Ectodermal cell (in vitro differentiated cells): ENCODE measurements around the gene MROH7.

ENCODE experiments used
- H3K27ac ChIP-seq: 2 replicates; pipeline ENCODE4 v1.7.0; 2013; ENCODE audit warnings: mild to moderate bottlenecking, low read depth, low read length; ENCODE audit not compliant: insufficient read depth, poor library complexity, severe bottlenecking
- H3K27me3 ChIP-seq: 2 replicates; pipeline ENCODE4 v1.7.0; 2013; ENCODE audit warnings: mild to moderate bottlenecking, low read length; ENCODE audit not compliant: insufficient read depth, control insufficient read depth, poor library complexity, severe bottlenecking
- H3K36me3 ChIP-seq: one replicate; pipeline ENCODE4 v1.7.0; 2013; ENCODE audit warnings: low read length; ENCODE audit not compliant: control insufficient read depth, insufficient read depth
- H3K4me1 ChIP-seq: one replicate; pipeline ENCODE4 v1.7.0; 2013; ENCODE audit warnings: low read length; ENCODE audit not compliant: control insufficient read depth, insufficient read depth
- H3K4me3 ChIP-seq: 2 replicates; pipeline ENCODE4 v1.7.0; 2013; ENCODE audit warnings: low read depth, low read length, control low read depth; ENCODE audit not compliant: insufficient read depth
- H3K9me3 ChIP-seq: 2 replicates; pipeline ENCODE4 v1.7.0; 2013; ENCODE audit warnings: mild to moderate bottlenecking, low read length, moderate library complexity; ENCODE audit not compliant: control insufficient read depth
- WGBS, 2 experiments: methylation state at CpG; one replicate each; pipeline ENCODE4 v1.1.7; 2013; ENCODE audit warnings: missing lambda C conversion rate in 2 of 2; 5-methylcytosine and 5-hydroxymethylcytosine counted together

MROH7 gene

DNA sequence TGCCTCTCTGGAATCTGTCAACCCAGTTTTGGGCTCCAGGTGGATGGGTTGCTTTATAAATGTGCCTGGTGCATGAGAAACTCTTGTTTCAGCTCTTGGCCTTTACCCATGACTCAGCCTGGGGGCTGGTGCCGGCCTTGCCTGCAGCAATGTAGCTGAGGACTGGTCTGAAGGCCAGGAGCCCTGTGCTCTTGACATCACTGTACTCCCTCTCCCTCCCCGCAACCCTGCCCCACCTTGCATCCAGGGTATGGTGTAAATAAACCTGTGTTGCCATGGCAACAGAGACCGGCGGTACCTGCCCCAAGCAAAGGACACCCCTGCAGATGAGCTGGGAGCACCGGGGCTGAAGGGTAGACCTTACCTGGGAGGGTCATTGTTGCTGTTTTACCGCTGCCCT, 31.5 kb upstream of the MROH7 start:
- H3K27ac ChIP-seq = no peak overlapping the region
- no peak overlapping the region for H3K4me3 ChIP-seq
- WGBS, 2 experiments = 76 to 79% methylated on average over 6 of the region's 6 CpGs
- H3K27me3 ChIP-seq = no peaks in the 10 kb centered on the region
- peaks cover 21% of the 10 kb centered on the region for H3K4me1 ChIP-seq
- H3K9me3 ChIP-seq = no peaks in the 10 kb centered on the region
- H3K36me3 ChIP-seq = no peaks in the 10 kb centered on the region

DNA sequence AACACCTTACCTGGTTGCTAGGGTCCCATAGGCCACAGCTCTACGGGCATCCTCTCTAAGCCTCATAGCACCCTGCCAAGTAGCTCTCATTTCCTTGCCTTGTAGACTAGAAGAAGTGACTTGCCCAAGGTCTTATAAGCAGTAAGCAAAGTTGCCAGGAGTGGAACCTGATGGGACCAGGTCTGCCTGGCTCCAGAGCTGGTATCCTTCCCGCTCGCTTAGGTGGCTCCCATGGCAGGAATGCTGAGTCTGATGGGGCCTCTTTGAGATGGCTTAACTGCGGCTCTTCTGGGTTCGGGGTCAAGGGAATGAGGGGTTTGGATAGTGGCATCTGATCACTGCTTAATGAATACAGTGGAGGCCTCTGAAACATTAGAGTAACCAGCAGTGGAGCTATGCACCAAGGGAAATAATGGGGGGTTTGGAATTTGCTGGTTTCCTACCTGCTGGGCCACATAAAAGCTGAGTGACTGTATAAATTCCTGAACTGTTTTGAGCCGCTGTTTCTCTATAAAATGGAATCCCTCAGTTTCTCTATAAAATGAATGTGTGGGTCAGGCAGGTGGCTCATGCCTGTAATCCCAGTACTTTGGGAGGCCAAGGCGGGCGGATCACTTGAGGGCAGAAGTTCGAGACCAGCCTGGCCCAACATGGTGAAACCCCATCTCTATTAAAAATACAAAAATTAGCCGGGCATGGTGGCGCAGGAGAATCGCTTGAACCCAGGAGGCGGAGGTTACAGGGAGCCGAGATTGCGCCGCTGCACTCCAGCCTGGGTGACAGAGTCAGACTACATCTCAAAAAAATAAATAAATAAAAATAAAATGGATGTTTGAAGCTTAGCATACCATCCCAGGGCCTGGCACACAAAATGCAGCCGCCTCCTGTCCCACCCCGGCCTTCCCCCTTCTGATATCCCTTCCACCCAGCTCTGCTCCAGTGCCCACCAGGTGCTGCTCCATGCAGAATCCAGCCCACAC, 30.7 kb upstream of the MROH7 start:
- 85 to 88% methylated on average over 18 of the region's 18 CpGs for WGBS, 2 experiments
- H3K27ac ChIP-seq = no peak overlapping the region
- no peaks in the 10 kb centered on the region for H3K36me3 ChIP-seq
- no peaks in the 10 kb centered on the region for H3K9me3 ChIP-seq
- no peaks in the 10 kb centered on the region for H3K27me3 ChIP-seq
- peaks cover 21% of the 10 kb centered on the region for H3K4me1 ChIP-seq
- H3K4me3 ChIP-seq = no peak overlapping the region

DNA sequence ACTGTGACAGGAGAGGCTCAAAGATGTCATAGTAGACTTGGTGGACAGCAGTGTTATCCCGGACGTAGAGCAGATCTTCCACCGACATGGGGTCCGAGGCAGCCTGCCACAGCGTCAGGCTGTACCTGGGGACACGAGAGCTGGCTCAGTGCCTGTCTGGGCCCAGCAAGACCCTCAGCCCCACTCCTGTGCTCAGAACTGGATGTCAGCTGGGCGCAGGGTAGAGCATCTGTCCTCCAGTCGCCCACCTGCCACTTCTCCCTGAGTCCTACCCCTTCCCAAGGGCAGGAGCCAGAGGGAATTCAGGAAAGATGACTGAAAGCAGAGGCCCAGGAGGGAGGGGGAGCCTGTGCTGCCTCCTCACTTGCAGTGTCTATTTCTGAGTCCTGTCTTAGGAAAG, 30.0 kb upstream of the MROH7 start:
- Histone ChIP-seq H3K27ac (peak overlapping the region; percentile 26), H3K27me3 (no peaks in the 10 kb centered on the region), H3K9me3 (no peaks in the 10 kb centered on the region), H3K36me3 (no peaks in the 10 kb centered on the region), H3K4me3 (no peak overlapping the region), H3K4me1 (peaks cover 21% of the 10 kb centered on the region)
- 91 to 93% methylated on average over 8 of the region's 8 CpGs for WGBS, 2 experiments

DNA sequence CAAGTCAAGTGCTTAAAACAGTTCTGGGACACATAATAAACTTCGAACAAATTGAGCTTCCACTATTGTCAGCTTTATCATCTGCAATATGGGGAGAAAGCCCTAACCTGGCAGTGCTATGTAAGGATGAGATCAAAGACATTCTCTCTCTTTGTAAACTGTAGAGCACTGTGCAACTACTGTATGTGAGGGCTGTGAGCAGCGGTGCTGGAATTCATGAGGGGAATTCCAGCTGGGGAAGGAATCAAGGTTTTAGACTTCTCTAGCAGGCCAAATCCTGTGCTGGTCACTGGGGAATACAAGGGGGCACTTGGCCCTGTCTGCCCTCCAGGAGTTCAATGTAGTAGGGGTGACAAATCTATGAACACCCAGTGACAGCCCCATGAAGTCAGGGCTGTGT, 27.6 kb upstream of the MROH7 start:
- Histone ChIP-seq H3K27ac (no peak overlapping the region), H3K27me3 (no peaks in the 10 kb centered on the region), H3K4me1 (peaks cover 13% of the 10 kb centered on the region), H3K4me3 (no peak overlapping the region), H3K36me3 (no peaks in the 10 kb centered on the region), H3K9me3 (no peaks in the 10 kb centered on the region)
- 91 to 93% methylated on average over 2 of the region's 2 CpGs for WGBS, 2 experiments

DNA sequence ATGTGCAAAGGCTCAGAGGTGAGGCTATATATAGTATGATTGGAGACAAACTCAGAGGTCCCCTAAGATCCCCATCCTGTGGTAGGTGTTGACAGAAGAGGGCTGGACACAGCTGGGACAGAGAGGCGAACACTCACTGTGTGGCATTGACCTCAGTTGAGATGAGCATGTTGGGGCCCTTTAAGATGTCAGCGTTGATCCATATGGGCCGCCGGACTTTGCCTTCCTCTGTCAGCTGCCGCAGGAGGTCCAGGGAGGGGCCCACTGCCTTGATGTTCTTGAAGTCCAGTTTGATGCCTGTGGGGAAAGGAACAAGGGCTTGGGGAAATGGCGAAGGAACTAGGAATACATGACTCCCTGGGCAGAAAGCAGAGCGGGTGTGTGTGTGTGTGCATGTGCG, 27.0 kb upstream of the MROH7 start:
- Histone ChIP-seq H3K36me3 (no peaks in the 10 kb centered on the region), H3K9me3 (no peaks in the 10 kb centered on the region), H3K27me3 (no peaks in the 10 kb centered on the region), H3K4me3 (no peak overlapping the region), H3K27ac (no peak overlapping the region), H3K4me1 (peaks cover 11% of the 10 kb centered on the region)
- WGBS, 2 experiments = 82 to 83% methylated on average over 8 of the region's 8 CpGs

DNA sequence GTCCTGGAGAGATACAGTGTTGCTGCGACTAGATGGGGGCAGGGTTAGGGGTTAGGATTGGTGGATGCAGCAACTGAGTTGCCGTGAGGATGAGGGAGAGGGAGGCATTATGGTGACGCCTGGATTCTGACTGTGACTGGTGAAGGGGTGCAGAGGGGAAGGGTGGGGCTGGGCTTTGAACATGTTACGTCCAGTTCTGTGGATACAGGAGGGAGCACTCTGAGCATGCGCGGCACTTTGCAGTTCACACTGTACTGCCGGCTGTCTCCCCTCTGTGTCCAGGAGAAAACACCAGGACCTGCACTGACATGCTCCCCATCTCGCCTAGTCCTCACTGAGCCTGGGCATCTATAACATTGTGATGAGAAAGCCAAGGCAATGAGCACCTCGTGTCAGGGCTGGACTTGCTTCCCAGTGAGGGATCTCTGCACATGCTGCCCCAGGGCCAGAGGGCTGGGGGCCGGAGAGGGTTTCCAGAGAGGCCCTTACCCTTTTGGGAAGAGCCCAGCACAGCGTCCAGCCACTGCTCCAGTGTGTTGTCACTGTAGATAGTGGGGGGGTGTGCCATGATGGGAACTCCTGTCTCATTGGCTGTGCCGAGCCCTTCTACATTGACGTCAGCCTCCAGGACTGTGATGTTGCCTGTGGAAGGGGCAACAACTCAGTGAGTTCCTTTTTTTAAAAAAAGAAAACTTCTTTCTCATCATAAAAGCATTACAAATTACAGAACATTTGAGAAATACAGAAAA, 25.9 kb upstream of the MROH7 start:
- Histone ChIP-seq H3K27ac (no peak overlapping the region), H3K9me3 (no peaks in the 10 kb centered on the region), H3K36me3 (no peaks in the 10 kb centered on the region), H3K27me3 (no peaks in the 10 kb centered on the region), H3K4me1 (peaks cover 12% of the 10 kb centered on the region), H3K4me3 (no peak overlapping the region)
- WGBS, 2 experiments = 83 to 86% methylated on average over 13 of the region's 13 CpGs

DNA sequence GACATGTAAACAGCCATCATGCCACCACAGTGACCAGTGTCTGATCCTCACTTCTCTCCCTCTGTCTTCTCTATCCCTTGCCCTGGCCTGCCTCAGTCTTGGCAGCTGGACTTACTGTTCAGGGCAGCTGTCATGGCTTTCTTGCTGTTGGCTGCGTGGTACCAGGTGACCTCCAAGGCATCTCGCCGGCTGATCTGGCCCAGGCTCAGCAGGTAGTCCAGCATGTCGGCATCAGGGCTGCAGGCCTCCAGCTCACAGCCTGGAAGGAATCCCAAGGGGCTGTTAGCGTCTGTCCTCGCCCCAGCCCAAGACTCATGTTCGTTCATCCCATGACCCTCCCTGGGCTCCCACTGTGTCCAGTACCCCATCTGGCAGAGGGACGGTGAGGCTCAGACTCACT, 21.8 kb upstream of the MROH7 start:
- H3K27me3 ChIP-seq = no peaks in the 10 kb centered on the region
- H3K4me3 ChIP-seq = no peak overlapping the region
- H3K4me1 ChIP-seq = peaks cover 5% of the 10 kb centered on the region
- 72 to 74% methylated on average over 8 of the region's 8 CpGs for WGBS, 2 experiments
- H3K27ac ChIP-seq = no peak overlapping the region
- H3K36me3 ChIP-seq = no peaks in the 10 kb centered on the region
- no peaks in the 10 kb centered on the region for H3K9me3 ChIP-seq

DNA sequence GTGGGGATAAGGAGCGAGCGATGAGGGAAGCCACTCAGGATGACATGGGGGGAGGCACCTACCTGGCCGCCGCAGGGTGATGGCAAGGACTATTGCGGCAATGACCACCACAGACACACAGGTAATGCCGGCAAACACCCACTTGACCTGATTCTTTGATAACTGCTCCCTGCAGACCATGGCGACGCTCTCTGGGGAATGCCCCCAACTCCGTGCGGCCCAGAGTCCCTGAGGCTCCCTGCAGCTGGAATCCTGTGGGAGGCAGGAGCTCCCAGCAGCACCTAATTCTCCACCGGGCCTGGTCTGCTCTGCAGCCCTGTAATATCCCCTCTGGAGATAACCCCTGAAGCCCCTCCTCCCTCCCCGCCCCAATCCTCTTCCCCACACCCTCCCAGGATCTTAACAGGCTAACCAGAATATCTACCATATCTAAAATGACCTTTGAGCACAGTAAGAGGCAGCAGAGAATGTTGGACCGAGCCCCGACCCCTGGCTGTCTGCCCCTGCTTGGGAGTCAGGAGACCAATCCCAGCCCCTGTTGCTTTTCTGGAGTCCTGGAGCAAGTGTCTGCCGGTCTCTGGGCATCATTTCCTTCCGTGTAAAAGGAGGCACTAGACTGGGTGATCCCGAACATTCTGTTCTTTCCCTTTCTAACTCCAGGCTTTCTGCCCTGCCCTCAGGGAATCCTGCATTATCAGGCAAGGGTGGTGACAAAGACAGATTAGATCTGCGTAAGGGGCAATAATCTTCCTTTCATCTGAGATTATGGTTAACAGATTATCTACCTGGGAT, 18.2 kb upstream of the MROH7 start, which contains the start of gene FAM151A:
Gene FAM151A, minus strand, starts transcription at position 310 of the 792 bp plus-strand sequence. Its CDS starts 130 bp downstream, at position 180.
- H3K27ac ChIP-seq = no peak within 1 kb of the TSS
- 84 to 87% methylated on average over 18 of the region's 18 CpGs for WGBS, 2 experiments

DNA sequence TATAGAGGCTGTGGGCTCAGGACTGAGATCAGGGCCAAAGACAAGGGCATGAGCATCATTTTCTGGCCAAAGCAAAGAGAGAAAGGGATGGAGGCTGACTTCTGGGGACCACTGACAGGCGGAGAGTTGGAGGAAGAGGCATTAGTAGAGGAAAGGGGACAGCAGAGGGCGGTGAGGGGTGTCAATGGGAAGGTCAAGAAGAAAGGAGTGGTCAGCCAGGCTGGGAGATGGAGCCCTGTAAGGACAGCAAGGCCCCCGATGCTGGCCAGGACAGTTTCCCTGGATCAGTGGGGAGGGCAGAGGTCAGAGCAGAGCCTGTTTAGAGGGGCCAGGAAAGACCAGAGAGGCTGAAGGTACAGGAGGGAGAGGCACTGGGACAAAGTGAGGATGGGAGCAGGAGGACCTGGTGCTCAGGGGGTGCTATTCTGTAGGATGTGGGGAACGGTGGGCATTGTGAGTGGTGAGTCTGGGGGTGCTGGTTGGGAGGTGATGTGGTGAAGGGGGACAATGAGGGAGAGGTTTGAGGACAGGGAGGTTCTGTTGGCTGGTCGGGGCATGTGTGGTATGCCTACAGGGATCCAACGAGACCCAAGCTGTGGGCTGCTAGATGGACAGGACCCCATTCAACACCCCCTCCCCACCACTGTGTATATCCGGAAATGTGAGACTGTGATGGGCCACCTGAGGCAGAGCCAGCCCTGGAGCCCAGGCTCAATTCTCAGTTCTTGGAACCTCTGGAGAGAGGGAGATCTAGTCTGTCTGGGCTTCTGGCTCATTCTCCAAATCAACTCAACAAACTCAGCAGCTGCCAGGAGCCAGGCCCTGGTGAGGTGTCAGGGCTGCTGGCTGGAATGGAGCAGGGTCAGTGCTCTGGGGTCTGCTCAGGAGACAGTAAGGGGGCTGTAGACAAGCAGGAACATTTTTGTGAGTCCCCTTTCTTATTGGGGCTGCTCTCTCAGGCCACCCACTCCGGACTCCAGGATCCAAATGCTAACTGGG, 16.8 kb upstream of the MROH7 start:
- Histone ChIP-seq H3K27ac (no peak overlapping the region), H3K9me3 (no peaks in the 10 kb centered on the region), H3K36me3 (no peaks in the 10 kb centered on the region), H3K4me3 (no peak overlapping the region), H3K4me1 (peaks cover 3% of the 10 kb centered on the region), H3K27me3 (no peaks in the 10 kb centered on the region)
- 83% methylated on average over 7 to 8 of the region's 8 CpGs for WGBS, 2 experiments

More for the DNA sequence above, 18.2 kb upstream of the MROH7 start, which contains the start of gene FAM151A:
- Histone ChIP-seq H3K4me1 (peaks cover 5% of the 10 kb centered on the region), H3K9me3 (no peaks in the 10 kb centered on the region), H3K36me3 (no peaks in the 10 kb centered on the region), H3K4me3 (no peak within 1 kb of the TSS), H3K27me3 (no peaks in the 10 kb centered on the region)
